ENCODE measurements around the gene SORCS3. TPM values are rescaled to one million over a fixed set of nuclear protein-coding genes. Genes with fewer than 3 reads are reported as not detected.

Gene SORCS3
- total RNA-seq, 1 experiment from 2014 or later = not detected

DNA sequence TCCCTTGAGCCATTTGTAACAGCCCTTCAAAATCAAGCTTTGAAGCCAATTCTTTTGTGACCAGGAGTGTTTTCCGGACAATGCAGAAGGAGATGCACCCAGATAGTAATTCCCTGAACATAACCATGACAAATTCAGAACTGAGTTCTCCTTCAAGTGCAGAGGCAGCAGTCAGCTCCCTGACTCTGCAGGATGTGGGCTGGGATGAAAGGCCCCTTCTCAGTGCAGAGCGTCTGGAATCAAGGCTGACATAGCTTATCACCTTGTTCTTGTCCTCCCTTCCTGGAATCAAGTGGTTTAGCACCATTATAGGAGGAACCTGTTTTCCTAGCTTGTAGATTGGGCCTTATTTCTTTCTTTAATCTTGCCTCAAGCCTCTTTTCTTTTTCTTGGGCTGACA, 143.4 kb downstream of the SORCS3 start:
- no peak overlapping the region for H3K27ac ChIP-seq (ENCODE audit: low read length)
- H3K9me3 ChIP-seq (ENCODE audit: control insufficient read depth, insufficient read depth, low read depth, low read length) = no peaks in the 10 kb centered on the region
- in situ Hi-C loops (cut with HindIII; ENCODE audit: low pct_unique_long_range_greater_than_20kb, low sequenced_read_pairs) (no loop called here), intact Hi-C loops (cut with micrococcal nuclease; ENCODE audit: unreplicated experiment) (no loop called here)
- BruUV-seq (replicated peaks) = no TSS peak
- TF ChIP-seq, protein P1, sequence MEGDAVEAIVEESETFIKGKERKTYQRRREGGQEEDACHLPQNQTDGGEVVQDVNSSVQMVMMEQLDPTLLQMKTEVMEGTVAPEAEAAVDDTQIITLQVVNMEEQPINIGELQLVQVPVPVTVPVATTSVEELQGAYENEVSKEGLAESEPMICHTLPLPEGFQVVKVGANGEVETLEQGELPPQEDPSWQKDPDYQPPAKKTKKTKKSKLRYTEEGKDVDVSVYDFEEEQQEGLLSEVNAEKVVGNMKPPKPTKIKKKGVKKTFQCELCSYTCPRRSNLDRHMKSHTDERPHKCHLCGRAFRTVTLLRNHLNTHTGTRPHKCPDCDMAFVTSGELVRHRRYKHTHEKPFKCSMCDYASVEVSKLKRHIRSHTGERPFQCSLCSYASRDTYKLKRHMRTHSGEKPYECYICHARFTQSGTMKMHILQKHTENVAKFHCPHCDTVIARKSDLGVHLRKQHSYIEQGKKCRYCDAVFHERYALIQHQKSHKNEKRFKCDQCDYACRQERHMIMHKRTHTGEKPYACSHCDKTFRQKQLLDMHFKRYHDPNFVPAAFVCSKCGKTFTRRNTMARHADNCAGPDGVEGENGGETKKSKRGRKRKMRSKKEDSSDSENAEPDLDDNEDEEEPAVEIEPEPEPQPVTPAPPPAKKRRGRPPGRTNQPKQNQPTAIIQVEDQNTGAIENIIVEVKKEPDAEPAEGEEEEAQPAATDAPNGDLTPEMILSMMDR (IDR thresholded peaks at IDR 0.05) = no peak
- TF ChIP-seq SIN3A (IDR thresholded peaks at IDR 0.05; ENCODE audit: borderline replicate concordance, insufficient read depth, low read depth, low read length) (no peak), REST (IDR thresholded peaks at IDR 0.05; ENCODE audit: insufficient read depth in 1 of 2, low read depth in 2 of 2, low read length in 1 of 2) (no peak), TCF7L2 (IDR thresholded peaks at IDR 0.05; ENCODE audit: low read depth, low read length) (no peak), POLR2AphosphoS5 (IDR thresholded peaks at IDR 0.05; ENCODE audit: low read depth, low read length) (no peak)
- POLR2A ChIA-PET = no interaction called here
- no peak for DNase-seq (ENCODE audit: low read depth, low spot score)
- CTCF ChIA-PET = no interaction called here
- peaks cover 6% of the 10 kb centered on the region; the same call in 1 of the 2 replicates for H3K27me3 ChIP-seq (ENCODE audit: control insufficient read depth, insufficient read depth, low read length)
- H3K4me1 ChIP-seq (ENCODE audit: control insufficient read depth, insufficient read depth, low read length) = no peaks in the 10 kb centered on the region
- ATAC-seq = no peak
- no peaks in the 10 kb centered on the region for H3K36me3 ChIP-seq (ENCODE audit: control insufficient read depth, insufficient read depth, low read length)
- H3K4me3 ChIP-seq (ENCODE audit: low read depth in 2 of 2, low read length in 2 of 2) = no peak overlapping the region

- intact Hi-C loops (cut with micrococcal nuclease; ENCODE audit: unreplicated experiment) = no loop called here
- Histone ChIP-seq H3K27ac (ENCODE audit: low read length) (no peak overlapping the region), H3K9me3 (ENCODE audit: control insufficient read depth, insufficient read depth, low read depth, low read length) (no peaks in the 10 kb centered on the region), H3K27me3 (ENCODE audit: control insufficient read depth, insufficient read depth, low read length) (peaks cover 15% of the 10 kb centered on the region), H3K4me1 (ENCODE audit: control insufficient read depth, insufficient read depth, low read length) (no peaks in the 10 kb centered on the region), H3K4me3 (ENCODE audit: low read depth in 2 of 2, low read length in 2 of 2) (no peak overlapping the region), H3K36me3 (ENCODE audit: control insufficient read depth, insufficient read depth, low read length) (no peaks in the 10 kb centered on the region)
- in situ Hi-C loops (cut with HindIII; ENCODE audit: low pct_unique_long_range_greater_than_20kb, low sequenced_read_pairs) = no loop called here
- BruUV-seq (replicated peaks) = no TSS peak
- CTCF ChIA-PET = no interaction called here
- ATAC-seq (no peak), DNase-seq (ENCODE audit: low read depth, low spot score) (no peak)
- POLR2A ChIA-PET = no interaction called here
- TF ChIP-seq POLR2AphosphoS5 (IDR thresholded peaks at IDR 0.05; ENCODE audit: low read depth, low read length) = no peak
- TF ChIP-seq, protein P1 (IDR thresholded peaks at IDR 0.05) = no peak
- TF ChIP-seq SIN3A (IDR thresholded peaks at IDR 0.05; ENCODE audit: borderline replicate concordance, insufficient read depth, low read depth, low read length) = no peak
- TF ChIP-seq REST (IDR thresholded peaks at IDR 0.05; ENCODE audit: insufficient read depth in 1 of 2, low read depth in 2 of 2, low read length in 1 of 2) = no peak
- no peak for TF ChIP-seq TCF7L2 (IDR thresholded peaks at IDR 0.05; ENCODE audit: low read depth, low read length)
Observed at GRCh38 chr10:104791471-104791870, 150.4 kb downstream of the SORCS3 start.
